Activated naive CD8-positive, alpha-beta T cell treated with anti-CD3 and anti-CD28 coated beads, Interleukin-2, amount 50 U/mL, for 24 hours (primary cell): Measurements from ENCODE around the gene NFIC.
"Not testable (repeated sequence)": the region's sequence is repeated elsewhere in the genome, so short reads cannot be mapped to it uniquely, and the experiment has no call there.

ENCODE experiments used
- ATAC-seq: fragments of 150-1000 bp; cut with Tn5 transposase; one replicate; pipeline ENCODE4 v1.10.0; 2021
- DNase-seq: peaks from one replicate; pipeline ENCODE4 v3.0.0; 2021
- H3K27ac Mint-ChIP-seq: one replicate; pipeline ENCODE4 v1.8.0; 2021; ENCODE audit warnings: mild to moderate bottlenecking, mixed read lengths
- H3K27me3 Mint-ChIP-seq: one replicate; pipeline ENCODE4 v1.8.0; 2021; ENCODE audit warnings: mixed read lengths
- H3K36me3 Mint-ChIP-seq: one replicate; pipeline ENCODE4 v1.8.0; 2021; ENCODE audit warnings: low read depth, mixed read lengths
- H3K4me1 Mint-ChIP-seq: one replicate; pipeline ENCODE4 v1.8.0; 2021; ENCODE audit warnings: mixed read lengths
- H3K4me3 Mint-ChIP-seq: one replicate; pipeline ENCODE4 v1.8.0; 2021; ENCODE audit warnings: mild to moderate bottlenecking, moderate library complexity, mixed read lengths
- H3K9me3 Mint-ChIP-seq: one replicate; pipeline ENCODE4 v1.8.0; 2021; ENCODE audit warnings: mixed read lengths

Gene NFIC

GRCh38 chr19:3421656-3422055 is 55.3 kb downstream of the NFIC start:
- not testable (repeated sequence) for H3K27me3 Mint-ChIP-seq, H3K36me3 Mint-ChIP-seq, H3K4me3 Mint-ChIP-seq, DNase-seq, H3K9me3 Mint-ChIP-seq, H3K4me1 Mint-ChIP-seq, H3K27ac Mint-ChIP-seq, ATAC-seq

- Mint-ChIP-seq H3K4me1 (peaks cover 2% of the 10 kb centered on the region), H3K27me3 (no peaks in the 10 kb centered on the region), H3K9me3 (no peaks in the 10 kb centered on the region), H3K36me3 (peaks cover 4% of the 10 kb centered on the region), H3K4me3 (no peak overlapping the region), H3K27ac (no peak overlapping the region)
- DNase-seq (no peak), ATAC-seq (no peak)
Observed at GRCh38 chr19:3423183-3423829, 56.9 kb downstream of the NFIC start.

GRCh38 chr19:3426433-3426832 is 60.0 kb downstream of the NFIC start:
- H3K36me3 Mint-ChIP-seq: peaks cover 4% of the 10 kb centered on the region
- no peak overlapping the region for H3K4me3 Mint-ChIP-seq
- no peak overlapping the region for H3K27ac Mint-ChIP-seq
- no peak for DNase-seq
- H3K9me3 Mint-ChIP-seq: no peaks in the 10 kb centered on the region
- no peak for ATAC-seq
- no peaks in the 10 kb centered on the region for H3K27me3 Mint-ChIP-seq
- peaks cover 2% of the 10 kb centered on the region for H3K4me1 Mint-ChIP-seq

GRCh38 chr19:3430366-3430680 is 63.9 kb downstream of the NFIC start:
- DNase-seq, H3K27ac Mint-ChIP-seq, H3K4me3 Mint-ChIP-seq, H3K27me3 Mint-ChIP-seq, H3K9me3 Mint-ChIP-seq, ATAC-seq: not testable (repeated sequence)
- H3K4me1 Mint-ChIP-seq: peaks cover 13% of the 10 kb centered on the region
- H3K36me3 Mint-ChIP-seq: peaks cover 18% of the 10 kb centered on the region

- Mint-ChIP-seq H3K4me3 (no peak overlapping the region), H3K36me3 (peaks cover 17% of the 10 kb centered on the region), H3K27me3 (no peaks in the 10 kb centered on the region), H3K27ac (no peak overlapping the region), H3K9me3 (no peaks in the 10 kb centered on the region), H3K4me1 (peaks cover 18% of the 10 kb centered on the region)
- no peak for DNase-seq
- ATAC-seq: no peak
Observed at GRCh38 chr19:3431760-3432397, 65.5 kb downstream of the NFIC start.

GRCh38 chr19:3433313-3433712 is 66.9 kb downstream of the NFIC start:
- no peaks in the 10 kb centered on the region for H3K9me3 Mint-ChIP-seq
- DNase-seq (no peak), ATAC-seq (no peak)
- no peak overlapping the region for H3K4me3 Mint-ChIP-seq
- H3K36me3 Mint-ChIP-seq: peaks cover 18% of the 10 kb centered on the region
- H3K4me1 Mint-ChIP-seq: peaks cover 16% of the 10 kb centered on the region
- H3K27ac Mint-ChIP-seq: no peak overlapping the region
- no peaks in the 10 kb centered on the region for H3K27me3 Mint-ChIP-seq

GRCh38 chr19:3433805-3434540 is 67.6 kb downstream of the NFIC start:
- Mint-ChIP-seq H3K36me3 (peaks cover 18% of the 10 kb centered on the region), H3K9me3 (no peaks in the 10 kb centered on the region), H3K27me3 (no peaks in the 10 kb centered on the region), H3K4me3 (peak overlapping the region; percentile 96), H3K4me1 (peaks cover 16% of the 10 kb centered on the region), H3K27ac (peak overlapping the region; percentile 100)
- ATAC-seq (no peak), DNase-seq (no peak)

- H3K4me3 Mint-ChIP-seq: peak overlapping the region; percentile 96
- H3K4me1 Mint-ChIP-seq: peaks cover 16% of the 10 kb centered on the region
- H3K27ac Mint-ChIP-seq: peak overlapping the region; percentile 100
- H3K36me3 Mint-ChIP-seq: peaks cover 20% of the 10 kb centered on the region
- peak; percentile 95 for ATAC-seq
- H3K27me3 Mint-ChIP-seq: no peaks in the 10 kb centered on the region
- DNase-seq: peak; percentile 98
- no peaks in the 10 kb centered on the region for H3K9me3 Mint-ChIP-seq
Observed at GRCh38 chr19:3434630-3435553, 68.5 kb downstream of the NFIC start.

GRCh38 chr19:3440082-3440481 is 73.7 kb downstream of the NFIC start:
- H3K9me3 Mint-ChIP-seq: no peaks in the 10 kb centered on the region
- no peak overlapping the region for H3K27ac Mint-ChIP-seq
- peaks cover 6% of the 10 kb centered on the region for H3K4me1 Mint-ChIP-seq
- H3K4me3 Mint-ChIP-seq: no peak overlapping the region
- H3K36me3 Mint-ChIP-seq: peaks cover 10% of the 10 kb centered on the region
- no peaks in the 10 kb centered on the region for H3K27me3 Mint-ChIP-seq
- ATAC-seq (no peak), DNase-seq (peak; percentile 67)

- DNase-seq: no peak
- Mint-ChIP-seq H3K27me3 (no peaks in the 10 kb centered on the region), H3K27ac (no peak overlapping the region), H3K9me3 (no peaks in the 10 kb centered on the region), H3K4me3 (no peak overlapping the region), H3K4me1 (no peaks in the 10 kb centered on the region), H3K36me3 (peaks cover 6% of the 10 kb centered on the region)
- no peak for ATAC-seq
Observed at GRCh38 chr19:3441089-3441985, 75.0 kb downstream of the NFIC start.

- no peaks in the 10 kb centered on the region for H3K9me3 Mint-ChIP-seq
- peaks cover 6% of the 10 kb centered on the region for H3K36me3 Mint-ChIP-seq
- H3K4me3 Mint-ChIP-seq: no peak overlapping the region
- no peak overlapping the region for H3K27ac Mint-ChIP-seq
- no peaks in the 10 kb centered on the region for H3K4me1 Mint-ChIP-seq
- no peak for ATAC-seq
- DNase-seq: no peak
- no peaks in the 10 kb centered on the region for H3K27me3 Mint-ChIP-seq
Observed at GRCh38 chr19:3441986-3442329, 75.6 kb downstream of the NFIC start.

GRCh38 chr19:3442487-3443071 is 76.2 kb downstream of the NFIC start:
- no peaks in the 10 kb centered on the region for H3K9me3 Mint-ChIP-seq

GRCh38 chr19:3443840-3444694 is 77.7 kb downstream of the NFIC start:
- ATAC-seq (no peak), DNase-seq (no peak)
- Mint-ChIP-seq H3K9me3 (no peaks in the 10 kb centered on the region), H3K4me1 (no peaks in the 10 kb centered on the region), H3K36me3 (peaks cover 4% of the 10 kb centered on the region), H3K27ac (no peak overlapping the region), H3K4me3 (no peak overlapping the region), H3K27me3 (no peaks in the 10 kb centered on the region)

More at GRCh38 chr19:3442487-3443071, 76.2 kb downstream of the NFIC start:
- Mint-ChIP-seq H3K27me3 (no peaks in the 10 kb centered on the region), H3K27ac (no peak overlapping the region), H3K36me3 (peaks cover 6% of the 10 kb centered on the region), H3K4me3 (no peak overlapping the region), H3K4me1 (no peaks in the 10 kb centered on the region)
- DNase-seq (no peak), ATAC-seq (no peak)
